CD4-positive, alpha-beta T cell treated with Interferon alpha-2 for 1 hour (primary cell): ENCODE results near the gene H2BW2.
"Not testable (repeated sequence)": the region's sequence is repeated elsewhere in the genome, so short reads cannot be mapped to it uniquely, and the experiment has no call there.

Experiments used
- DNase-seq, 2 donors: peaks; one replicate each; pipeline ENCODE4 v3.0.0-alpha.2; 2020 to 2022

Gene H2BW2

GRCh38 chrX:104039689-104040505, at the start of gene H2BW2:
Gene H2BW2 (plus strand): TSS chrX:104039956. CDS start chrX:104039995, 39 bp downstream.
- no peak for DNase-seq

GRCh38 chrX:103999234-103999633, 40.5 kb upstream of the H2BW2 start:
- no peak for DNase-seq

- no peak for DNase-seq
These were observed 30.9 kb upstream of the H2BW2 start for GRCh38 chrX:104008831-104009230.

GRCh38 chrX:104013158-104013557, 26.6 kb upstream of the H2BW2 start:
- no peak for DNase-seq

GRCh38 chrX:104013606-104014005, 26.1 kb upstream of the H2BW2 start, which contains the start of gene H2BW1:
Gene H2BW1 (minus strand): TSS chrX:104013708. CDS start chrX:104013576, 132 bp downstream.
- no peak for DNase-seq

- not testable (repeated sequence) for DNase-seq
These were observed 24.2 kb upstream of the H2BW2 start for GRCh38 chrX:104015576-104015975.

- DNase-seq, result no peak
These were observed 21.6 kb upstream of the H2BW2 start for GRCh38 chrX:104018126-104018525.

- DNase-seq, result no peak
These were observed 1.2 kb downstream of the H2BW2 start for GRCh38 chrX:104041003-104041402.

- DNase-seq, result no peak
These were observed 5.9 kb downstream of the H2BW2 start for GRCh38 chrX:104045642-104046041.

- no peak for DNase-seq
These were observed 7.4 kb downstream of the H2BW2 start for GRCh38 chrX:104047171-104047570.

GRCh38 chrX:104054956-104055355, 15.2 kb downstream of the H2BW2 start:
- DNase-seq, result not testable (repeated sequence)

- not testable (repeated sequence) for DNase-seq
These were observed 22.9 kb downstream of the H2BW2 start for GRCh38 chrX:104062636-104063035.

GRCh38 chrX:104075778-104076445, 36.2 kb downstream of the H2BW2 start, which contains the start of gene TMSB15C:
Gene TMSB15C (minus strand): TSS chrX:104076236.
- not testable (repeated sequence) for DNase-seq

- DNase-seq, result not testable (repeated sequence)
These were observed 38.1 kb downstream of the H2BW2 start for GRCh38 chrX:104077854-104078253.

- no peak for DNase-seq
These were observed 44.3 kb downstream of the H2BW2 start for GRCh38 chrX:104084063-104084462.

GRCh38 chrX:104084534-104085277, 45.0 kb downstream of the H2BW2 start:
- DNase-seq, result no peak

- DNase-seq, result no peak
These were observed 45.7 kb downstream of the H2BW2 start for GRCh38 chrX:104085477-104085876.

GRCh38 chrX:104085919-104086318, 46.2 kb downstream of the H2BW2 start:
- no peak for DNase-seq
